ENCODE results near the gene NDFIP1. TPM values are rescaled to one million over a fixed set of nuclear protein-coding genes. Genes with fewer than 3 reads are reported as not detected.

NDFIP1 gene
- total RNA-seq, 1 experiment from 2014 or later: 27.6 TPM

- ChIA-PET POLR2A (no interaction called here), CTCF (interaction anchor here (0.9 to 1.5 kb wide), 2 partner anchors 14 to 62 kb away, joined by 3 read pairs; no protein-coding TSS in a partner anchor)
- no peak for TF ChIP-seq OVOL2 (CRISPR knock-in tag; IDR thresholded peaks at IDR 0.05; ENCODE audit: borderline replicate concordance)
- no peak for TF ChIP-seq NR2C2 (CRISPR knock-in tag; IDR thresholded peaks at IDR 0.05)
- no peak for TF ChIP-seq NFYB (CRISPR knock-in tag; conservative IDR thresholded peaks at IDR 0.05; ENCODE audit: low read depth)
- no peak for TF ChIP-seq PREB (CRISPR knock-in tag; IDR thresholded peaks at IDR 0.05; ENCODE audit: borderline replicate concordance)
- TF ChIP-seq ETV6 (CRISPR knock-in tag; IDR thresholded peaks at IDR 0.05): no peak
- TF ChIP-seq AR (CRISPR knock-in tag; IDR thresholded peaks at IDR 0.05): no peak
- no peak for TF ChIP-seq HMGXB4 (CRISPR knock-in tag; IDR thresholded peaks at IDR 0.05)
- no peak for TF ChIP-seq ATF1 (CRISPR knock-in tag; IDR thresholded peaks at IDR 0.05)
- TF ChIP-seq ZSCAN18 (CRISPR knock-in tag; IDR thresholded peaks at IDR 0.05): no peak
- TF ChIP-seq FOXP4 (CRISPR knock-in tag; IDR thresholded peaks at IDR 0.05): no peak
- TF ChIP-seq CTCF (IDR thresholded peaks at IDR 0.05): no peak
- TF ChIP-seq FOXP1 (CRISPR knock-in tag; IDR thresholded peaks at IDR 0.05; ENCODE audit: borderline replicate concordance): no peak
- TF ChIP-seq ZNF423 (CRISPR knock-in tag; IDR thresholded peaks at IDR 0.05): no peak
- no peak for TF ChIP-seq ZNF263 (CRISPR knock-in tag; IDR thresholded peaks at IDR 0.05; ENCODE audit: low read depth)
- no peak for TF ChIP-seq ESRRA (CRISPR knock-in tag; IDR thresholded peaks at IDR 0.05; ENCODE audit: borderline replicate concordance)
- peaks cover 2% of the 10 kb centered on the region for H3K36me3 Mint-ChIP-seq
- no peaks in the 10 kb centered on the region for H3K4me1 Mint-ChIP-seq
- H3K9me3 Mint-ChIP-seq: peaks cover 9% of the 10 kb centered on the region
- H3K4me3 Mint-ChIP-seq: no peak overlapping the region
- H3K27ac Mint-ChIP-seq: no peak overlapping the region
- DNase-seq (ENCODE audit: low spot score) (no peak), ATAC-seq (no peak)
- no peaks in the 10 kb centered on the region; the same call in none of the 2 replicates for H3K27me3 Mint-ChIP-seq (ENCODE audit: low read depth)
These were observed 34.6 kb upstream of the NDFIP1 start for GRCh38 chr5:142074006-142074405.
